Karpas-422 (cell line): ENCODE measurements around the gene LSM11. TPM values are rescaled to one million over a fixed set of nuclear protein-coding genes. Genes with fewer than 3 reads are reported as not detected.
"Not testable (repeated sequence)": the region's sequence is repeated elsewhere in the genome, so short reads cannot be mapped to it uniquely, and the experiment has no call there.

Experiments used
- DNase-seq: peaks from one replicate; pipeline ENCODE4 v3.0.0-alpha.2; 2015
- H2AFZ ChIP-seq: fragments of 200-600 bp; sonication (generic); 2 replicates; pipeline ENCODE4 v1.6.1; 2014; ENCODE audit warnings: antibody characterized with exemption, low read length, mixed read lengths
- H3K27ac ChIP-seq: fragments of 200-600 bp; sonication (generic); 2 replicates; pipeline ENCODE4 v1.5.1; 2014; ENCODE audit warnings: mild to moderate bottlenecking, low read length, moderate library complexity
- H3K27me3 ChIP-seq: fragments of 200-600 bp; sonication (generic); 2 replicates; pipeline ENCODE4 v1.6.1; 2014; ENCODE audit warnings: low read length, mixed read lengths
- H3K36me3 ChIP-seq: fragments of 200-600 bp; sonication (generic); 2 replicates; pipeline ENCODE4 v1.6.1; 2014; ENCODE audit warnings: low read length, mixed read lengths; ENCODE audit not compliant: insufficient read depth
- H3K4me1 ChIP-seq: fragments of 200-600 bp; sonication (generic); 2 replicates; pipeline ENCODE4 v1.6.1; 2014; ENCODE audit warnings: mild to moderate bottlenecking, low read length, mixed read lengths
- H3K4me2 ChIP-seq: fragments of 200-600 bp; sonication (generic); 2 replicates; pipeline ENCODE4 v1.6.1; 2014; ENCODE audit warnings: low read length, low read depth, mild to moderate bottlenecking; ENCODE audit not compliant: poor library complexity, severe bottlenecking
- H3K4me3 ChIP-seq: fragments of 200-600 bp; sonication (generic); 2 replicates; pipeline ENCODE4 v1.5.1; 2014; ENCODE audit warnings: mild to moderate bottlenecking, antibody characterized with exemption, low read length, mixed read lengths
- H3K79me2 ChIP-seq: fragments of 200-600 bp; sonication (generic); 2 replicates; pipeline ENCODE4 v1.6.1; 2014; ENCODE audit warnings: mild to moderate bottlenecking, low read length, mixed read lengths
- H3K9ac ChIP-seq: fragments of 200-600 bp; sonication (generic); 2 replicates; pipeline ENCODE4 v1.6.0; 2014; ENCODE audit warnings: low read length
- H3K9me2 ChIP-seq: fragments of 200-600 bp; sonication (generic), shearing (Covaris generic); replicated peaks from 2 replicates; pipeline ENCODE4 v1.6.0; 2014; ENCODE audit warnings: mild to moderate bottlenecking, low read length, moderate library complexity; ENCODE audit not compliant: insufficient read depth
- H3K9me3 ChIP-seq: fragments of 300-700, 200-600 bp; sonication (generic); 2 replicates; pipeline ENCODE4 v1.6.1; 2014; ENCODE audit warnings: low read length, mixed read lengths
- H4K20me1 ChIP-seq: fragments of 200-600 bp; sonication (generic); 2 replicates; pipeline ENCODE4 v1.6.1; 2014; ENCODE audit warnings: mild to moderate bottlenecking, antibody characterized with exemption, low read length, low read depth; ENCODE audit not compliant: insufficient read depth
- total RNA-seq: library from RNA; depleted of rRNA; stranded (reverse); fragments of >200 nt; shearing (Covaris generic); gene quantifications from 2 replicates; pipeline ENCODE4 v1.2.3, GENCODE V29; 2014; ENCODE audit warnings: low replicate concordance; rRNA removed

LSM11 gene
- 5.7 and 6.5 TPM in 2 replicates for total RNA-seq

- Histone ChIP-seq H4K20me1 (no peaks in the 10 kb centered on the region), H3K27me3 (no peaks in the 10 kb centered on the region), H2AFZ (peak within 1 kb of the TSS; percentile 100), H3K4me2 (peak within 1 kb of the TSS; percentile 99), H3K4me1 (peaks cover 20% of the 10 kb centered on the region), H3K79me2 (peaks cover 45% of the 10 kb centered on the region), H3K27ac (no peak within 1 kb of the TSS), H3K4me3 (peak within 1 kb of the TSS; percentile 86), H3K36me3 (peaks cover 5% of the 10 kb centered on the region; the same call in 1 of the 2 replicates), H3K9ac (peak within 1 kb of the TSS; percentile 87), H3K9me2 (no peaks in the 10 kb centered on the region), H3K9me3 (no peaks in the 10 kb centered on the region)
- peak; percentile 95 for DNase-seq
These were observed at the start of gene LSM11 for GRCh38 chr5:157743163-157744050. Gene LSM11 (plus strand): TSS chr5:157743712. CDS start chr5:157743751, 39 bp downstream.

DNA sequence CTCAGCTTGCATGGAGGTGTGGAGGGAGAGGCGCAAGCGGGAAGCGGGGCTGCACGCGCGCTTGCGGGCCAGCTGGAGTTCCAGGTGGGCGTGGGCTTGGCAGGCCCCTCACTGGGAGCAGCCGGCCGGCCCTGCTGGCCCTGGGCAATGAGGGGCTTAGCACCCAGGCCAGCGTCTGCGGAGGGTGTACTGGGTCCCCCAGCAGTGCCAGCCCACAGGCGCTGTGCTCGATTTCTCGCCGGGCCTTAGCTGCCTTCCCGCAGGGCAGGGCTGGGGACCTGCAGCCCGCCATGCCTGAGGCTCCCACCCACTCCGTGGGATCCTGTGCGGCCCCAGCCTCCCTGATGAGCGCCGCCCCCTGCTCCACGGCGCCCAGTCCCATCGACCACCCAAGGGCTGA lies 49.7 kb upstream of the LSM11 start:
- not testable (repeated sequence) for H3K4me1 ChIP-seq, H2AFZ ChIP-seq, DNase-seq, H3K27ac ChIP-seq, H3K79me2 ChIP-seq, H3K9ac ChIP-seq, H3K36me3 ChIP-seq, H3K9me2 ChIP-seq, H4K20me1 ChIP-seq, H3K4me3 ChIP-seq, H3K9me3 ChIP-seq, H3K4me2 ChIP-seq, H3K27me3 ChIP-seq

GRCh38 chr5:157696154-157696553 lies 47.4 kb upstream of the LSM11 start:
- not testable (repeated sequence) for DNase-seq, H3K9me3 ChIP-seq, H3K4me3 ChIP-seq, H4K20me1 ChIP-seq, H3K27ac ChIP-seq, H3K79me2 ChIP-seq, H3K27me3 ChIP-seq, H3K9ac ChIP-seq, H3K9me2 ChIP-seq, H2AFZ ChIP-seq, H3K36me3 ChIP-seq, H3K4me2 ChIP-seq, H3K4me1 ChIP-seq

DNA sequence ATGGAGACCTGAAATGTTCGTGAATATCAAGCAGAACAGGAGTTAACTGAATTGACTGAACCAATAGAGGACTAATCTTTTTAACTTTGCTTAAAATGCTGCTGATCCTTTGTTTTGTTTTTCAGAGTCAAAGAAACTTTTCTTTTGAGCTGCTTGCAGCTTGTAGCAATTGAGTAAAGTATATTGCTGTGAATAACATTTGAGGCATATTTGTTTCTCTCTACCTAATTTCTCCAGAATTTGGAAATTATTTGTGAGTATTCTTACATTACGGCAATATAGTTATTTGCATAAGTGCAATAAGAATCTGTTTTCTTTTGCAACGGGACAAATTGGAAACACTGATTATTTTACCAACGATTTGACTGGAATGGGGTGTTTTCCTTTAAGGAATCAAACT lies 44.8 kb upstream of the LSM11 start:
- not testable (repeated sequence) for H3K4me3 ChIP-seq, DNase-seq, H2AFZ ChIP-seq, H3K79me2 ChIP-seq, H3K9ac ChIP-seq, H4K20me1 ChIP-seq, H3K27ac ChIP-seq, H3K27me3 ChIP-seq, H3K4me2 ChIP-seq, H3K4me1 ChIP-seq, H3K9me2 ChIP-seq, H3K36me3 ChIP-seq, H3K9me3 ChIP-seq

GRCh38 chr5:157703736-157704135 lies 39.8 kb upstream of the LSM11 start:
- H2AFZ ChIP-seq = no peak overlapping the region
- H3K4me2 ChIP-seq = no peak overlapping the region
- H3K36me3 ChIP-seq = no peaks in the 10 kb centered on the region
- H3K9me3 ChIP-seq = no peaks in the 10 kb centered on the region
- H3K79me2 ChIP-seq = no peaks in the 10 kb centered on the region
- no peak overlapping the region for H3K27ac ChIP-seq
- no peaks in the 10 kb centered on the region for H3K9me2 ChIP-seq
- H3K9ac ChIP-seq = no peak overlapping the region
- no peaks in the 10 kb centered on the region for H3K4me1 ChIP-seq
- DNase-seq = no peak
- no peak overlapping the region for H3K4me3 ChIP-seq
- no peaks in the 10 kb centered on the region for H4K20me1 ChIP-seq
- H3K27me3 ChIP-seq = no peaks in the 10 kb centered on the region

- Histone ChIP-seq H3K9ac (no peak overlapping the region), H3K27me3 (no peaks in the 10 kb centered on the region), H4K20me1 (no peaks in the 10 kb centered on the region), H3K4me3 (no peak overlapping the region), H3K79me2 (no peaks in the 10 kb centered on the region), H3K4me1 (no peaks in the 10 kb centered on the region), H2AFZ (no peak overlapping the region), H3K9me3 (no peaks in the 10 kb centered on the region), H3K36me3 (no peaks in the 10 kb centered on the region), H3K4me2 (no peak overlapping the region), H3K9me2 (no peaks in the 10 kb centered on the region), H3K27ac (no peak overlapping the region)
- no peak for DNase-seq
These were observed 34.6 kb upstream of the LSM11 start for GRCh38 chr5:157708866-157709265.

DNA sequence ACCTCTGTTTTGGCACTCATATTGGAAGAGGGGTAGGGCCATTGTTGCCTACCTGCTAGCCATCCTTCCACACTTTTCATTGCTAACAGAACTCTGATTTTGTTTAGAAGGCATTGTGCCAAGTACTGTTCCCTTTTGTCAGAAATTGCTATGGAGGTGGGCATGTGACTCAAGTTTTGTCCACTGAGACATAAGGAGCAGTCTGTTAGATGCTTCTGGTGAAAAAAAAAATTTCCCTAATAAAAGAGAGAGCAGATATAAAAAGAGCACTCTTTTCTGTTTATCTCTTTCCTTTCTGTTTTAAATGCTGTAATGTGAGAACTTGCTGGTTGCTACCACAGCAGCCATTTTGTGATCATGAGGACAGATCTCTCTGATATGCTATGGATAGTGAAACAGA lies 34.2 kb upstream of the LSM11 start:
- Histone ChIP-seq H3K9ac (no peak overlapping the region), H3K4me2 (no peak overlapping the region), H3K27ac (no peak overlapping the region), H3K79me2 (no peaks in the 10 kb centered on the region), H3K9me2 (no peaks in the 10 kb centered on the region), H3K4me3 (no peak overlapping the region), H2AFZ (no peak overlapping the region), H4K20me1 (no peaks in the 10 kb centered on the region), H3K27me3 (no peaks in the 10 kb centered on the region), H3K36me3 (no peaks in the 10 kb centered on the region), H3K4me1 (peaks cover 2% of the 10 kb centered on the region), H3K9me3 (no peaks in the 10 kb centered on the region)
- DNase-seq = no peak

DNA sequence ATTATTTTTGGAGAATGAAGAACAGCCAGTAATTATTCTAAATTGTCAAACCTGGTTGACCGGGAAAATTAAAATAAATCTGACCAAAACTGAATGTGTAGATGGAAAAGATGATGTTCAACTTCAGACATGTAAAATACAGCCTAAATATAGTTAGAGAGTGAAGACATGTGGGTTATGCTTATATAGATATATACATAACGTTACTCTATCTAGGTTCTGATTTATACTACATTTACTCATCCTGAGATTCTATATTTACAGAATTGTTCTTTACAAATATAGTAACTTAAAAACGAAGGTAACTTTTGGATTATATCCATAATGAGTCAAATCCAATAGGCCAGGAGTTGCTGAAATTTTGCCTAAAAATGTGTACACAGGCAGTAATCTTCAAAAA lies 33.1 kb upstream of the LSM11 start:
- Histone ChIP-seq H3K9me2 (no peaks in the 10 kb centered on the region), H3K27ac (no peak overlapping the region), H4K20me1 (no peaks in the 10 kb centered on the region), H3K27me3 (no peaks in the 10 kb centered on the region), H3K4me2 (no peak overlapping the region), H3K4me1 (peaks cover 10% of the 10 kb centered on the region), H3K79me2 (no peaks in the 10 kb centered on the region), H3K36me3 (no peaks in the 10 kb centered on the region), H3K9me3 (no peaks in the 10 kb centered on the region), H3K9ac (no peak overlapping the region), H2AFZ (no peak overlapping the region), H3K4me3 (no peak overlapping the region)
- no peak for DNase-seq
